Ovary (tissue), 9 donors: Measurements from ENCODE around the gene IP6K3. TPM values are rescaled to one million over a fixed set of nuclear protein-coding genes. Genes with fewer than 3 reads are reported as not detected.

ENCODE experiments used
- DNase-seq, 5 donors: peaks; one replicate each; pipeline ENCODE4 v3.0.0-alpha.2; 2019 to 2020
- H3K27ac ChIP-seq, 2 donors: fragments of 200-600 bp; one replicate each; pipeline versions ENCODE4 v1.5.1 to v1.8.0; 2019 to 2022
- H3K27me3 ChIP-seq: fragments of 200-600 bp; one replicate; pipeline ENCODE4 v1.8.0; 2022
- H3K36me3 ChIP-seq: fragments of 200-600 bp; sonication (generic); one replicate; pipeline ENCODE4 v1.5.1; 2019
- H3K4me1 ChIP-seq: one replicate; pipeline ENCODE4 v1.8.1; 2013; ENCODE audit warnings: mild to moderate bottlenecking, moderate library complexity; ENCODE audit not compliant: insufficient read depth
- H3K4me3 ChIP-seq: fragments of 200-600 bp; sonication (generic); one replicate; pipeline ENCODE4 v1.5.1; 2017
- H3K9me3 ChIP-seq, 2 donors: fragments of 200-600 bp in 1 of 2; sonication (generic) in 1 of 2; one replicate each; pipeline versions ENCODE4 v1.5.1 to v1.8.1; 2013 to 2019; ENCODE audit warnings: mild to moderate bottlenecking in 1 of 2, moderate library complexity in 1 of 2
- EP300 ChIP-seq: sonication (generic); formaldehyde crosslinking; IDR thresholded peaks from one replicate; pipeline ENCODE4 v1.6.1; 2017; ENCODE audit warnings: antibody characterized with exemption
- POLR2A ChIP-seq: fragments of 450-650 bp; IDR thresholded peaks from one replicate; pipeline ENCODE4 v1.6.1; 2017; ENCODE audit warnings: antibody characterized with exemption, mild to moderate bottlenecking, moderate library complexity
- WGBS, 3 donors: extraction: QIAGEN DNeasy Blood & Tissue Kit in 1 of 3; methylation state at CpG; one replicate each; pipeline versions ENCODE4 v1.1.5 to v1.1.7; 2013 to 2017; 5-methylcytosine and 5-hydroxymethylcytosine counted together
- intact Hi-C, 4 donors: fragments of 100-400 bp; cut with DNase I; formaldehyde crosslinking; loops; one replicate each; pipeline versions ENCODE4 v1.11.0 to v1.15.1; 2022 to 2023
- polyA plus RNA-seq, 2 donors: library from polyadenylated mRNA; stranded (reverse); fragments of 200-250 nt in 1 of 2; fragments of 350-450 nt in 1 of 2; fragmentation: Illumina TruSeq in 1 of 2; extraction: RNeasy Lipid Tissue Mini Kit (QIAGEN cat#74804) in 1 of 2; gene quantifications; one replicate each; pipeline ENCODE4 v1.2.3, GENCODE V29; 2013 to 2014
- total RNA-seq, 7 donors: library from RNA; depleted of rRNA in 2 of 7; stranded (reverse); fragments of >200 nt in 2 of 7; fragmentation: NEBNext Ultra II Directional in 3 of 7; extraction: Animal tissue kit (Norgen Biotek cat#: 25700) in 3 of 7; gene quantifications; one replicate each; pipeline versions ENCODE4 v1.1.0 to v1.2.4, GENCODE V29; 2016 to 2023
- TF ChIP-seq, protein P1 (sequence below), 3 donors: fragments of 450-650 bp in 2 of 3; fragments of 200-600 bp in 1 of 3; IDR thresholded peaks; one replicate each; pipeline versions ENCODE4 v1.5.1 to v1.8.0; 2016 to 2022; ENCODE audit warnings: antibody characterized with exemption in 3 of 3, mild to moderate bottlenecking in 1 of 3
- donor health status: DM: no; HTN: no; CAD: no; lungs with moderate emphysema.
- donor health status: DM: no; HTN: no; CAD: no.
- donor health status: Bipolar disorder and iron deficiency.
- donor health status: DM: yes; HTN: yes; CAD: no.
- donor health status: DM: no; HTN: no; CAD: no.
- donor health status: DM: yes; HTN: yes; CAD: no.

The IP6K3 gene
- total and polyA plus RNA-seq, 9 donors = 0.11 to 1.1 (median 0.30) TPM; not detected in 2

DNA sequence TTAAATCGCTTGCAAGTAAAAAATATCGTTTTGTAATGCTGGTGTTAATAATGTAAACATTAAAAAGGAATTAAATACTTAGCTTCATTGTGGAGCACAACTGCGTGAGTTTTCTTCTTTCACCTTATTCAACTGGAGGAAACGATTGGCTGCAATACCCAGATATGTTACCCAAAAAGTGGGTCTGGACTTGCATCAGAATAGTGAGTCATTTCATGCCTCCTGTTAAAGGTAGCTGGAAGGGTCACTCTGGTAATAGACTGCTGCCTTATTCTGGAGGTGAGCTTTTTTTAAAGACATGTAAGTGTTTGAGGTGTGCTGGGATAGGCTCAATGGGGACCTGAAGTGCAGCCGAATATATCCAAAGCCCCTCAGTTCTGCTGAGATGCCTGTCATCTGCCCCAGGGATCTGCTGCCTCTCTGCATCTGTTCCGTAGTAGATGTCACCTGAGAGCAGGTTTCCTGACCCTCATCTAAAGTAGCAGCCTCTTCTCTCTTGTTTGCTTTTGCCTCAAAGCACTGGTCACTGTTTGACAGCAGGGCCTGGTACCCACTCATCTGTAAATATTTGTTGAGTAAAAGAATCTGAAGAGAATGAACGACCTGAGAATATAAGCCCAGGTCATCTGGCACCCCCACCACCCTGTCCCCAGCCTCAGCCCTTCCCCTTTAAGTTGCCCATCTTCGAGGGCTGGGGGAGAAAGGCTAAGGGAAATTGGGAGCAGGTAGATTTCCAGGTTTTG, 29.6 kb downstream of the IP6K3 start:
- H3K36me3 ChIP-seq = no peaks in the 10 kb centered on the region
- H3K4me3 ChIP-seq = no peak overlapping the region
- 84 to 85% (median 85%) methylated on average over 8 of the region's 8 CpGs for WGBS, 3 donors
- DNase-seq = no peak
- intact Hi-C loops = loop anchor here in 2 of 4 donors (10.0 kb wide), 1 partner anchor 438 kb away; no protein-coding TSS in a partner anchor
- H3K27ac ChIP-seq = no peak overlapping the region
- no peaks in the 10 kb centered on the region for H3K27me3 ChIP-seq
- no peak for TF ChIP-seq EP300
- TF ChIP-seq POLR2A = no peak
- TF ChIP-seq, protein P1, sequence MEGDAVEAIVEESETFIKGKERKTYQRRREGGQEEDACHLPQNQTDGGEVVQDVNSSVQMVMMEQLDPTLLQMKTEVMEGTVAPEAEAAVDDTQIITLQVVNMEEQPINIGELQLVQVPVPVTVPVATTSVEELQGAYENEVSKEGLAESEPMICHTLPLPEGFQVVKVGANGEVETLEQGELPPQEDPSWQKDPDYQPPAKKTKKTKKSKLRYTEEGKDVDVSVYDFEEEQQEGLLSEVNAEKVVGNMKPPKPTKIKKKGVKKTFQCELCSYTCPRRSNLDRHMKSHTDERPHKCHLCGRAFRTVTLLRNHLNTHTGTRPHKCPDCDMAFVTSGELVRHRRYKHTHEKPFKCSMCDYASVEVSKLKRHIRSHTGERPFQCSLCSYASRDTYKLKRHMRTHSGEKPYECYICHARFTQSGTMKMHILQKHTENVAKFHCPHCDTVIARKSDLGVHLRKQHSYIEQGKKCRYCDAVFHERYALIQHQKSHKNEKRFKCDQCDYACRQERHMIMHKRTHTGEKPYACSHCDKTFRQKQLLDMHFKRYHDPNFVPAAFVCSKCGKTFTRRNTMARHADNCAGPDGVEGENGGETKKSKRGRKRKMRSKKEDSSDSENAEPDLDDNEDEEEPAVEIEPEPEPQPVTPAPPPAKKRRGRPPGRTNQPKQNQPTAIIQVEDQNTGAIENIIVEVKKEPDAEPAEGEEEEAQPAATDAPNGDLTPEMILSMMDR (IDR thresholded peaks at IDR 0.05) = no peak
- H3K9me3 ChIP-seq = no peaks in the 10 kb centered on the region
- H3K4me1 ChIP-seq = no peaks in the 10 kb centered on the region

DNA sequence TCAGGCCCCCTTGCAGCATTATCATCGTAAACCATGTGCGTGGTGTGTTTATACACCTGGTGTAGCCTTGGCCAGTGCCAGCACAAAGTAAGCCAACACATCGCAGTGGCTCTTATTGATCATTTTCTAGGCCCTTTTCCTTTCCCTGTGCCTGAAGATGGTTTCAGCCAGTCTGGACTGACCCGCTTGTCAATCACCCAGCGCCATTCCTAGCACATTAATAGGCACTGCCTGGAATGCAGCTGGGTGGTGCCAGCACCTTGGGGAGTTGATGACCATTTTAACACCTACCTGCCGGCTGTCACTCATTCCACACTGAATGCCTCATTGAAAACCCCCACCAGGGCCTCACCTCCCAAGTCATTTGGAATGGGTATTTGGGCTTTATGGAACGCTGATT, 30.3 kb downstream of the IP6K3 start:
- DNase-seq = no peak
- H3K4me3 ChIP-seq = no peak overlapping the region
- no peak overlapping the region for H3K27ac ChIP-seq
- 73 to 95% (median 90%) methylated on average over 7 of the region's 7 CpGs for WGBS, 3 donors
- H3K4me1 ChIP-seq = no peaks in the 10 kb centered on the region
- H3K27me3 ChIP-seq = no peaks in the 10 kb centered on the region
- TF ChIP-seq, protein P1 (IDR thresholded peaks at IDR 0.05) = no peak
- no peak for TF ChIP-seq POLR2A
- no peak for TF ChIP-seq EP300
- H3K36me3 ChIP-seq = no peaks in the 10 kb centered on the region
- intact Hi-C loops = loop anchor here in 2 of 4 donors (10.0 kb wide), 1 partner anchor 438 kb away; no protein-coding TSS in a partner anchor
- no peaks in the 10 kb centered on the region for H3K9me3 ChIP-seq

DNA sequence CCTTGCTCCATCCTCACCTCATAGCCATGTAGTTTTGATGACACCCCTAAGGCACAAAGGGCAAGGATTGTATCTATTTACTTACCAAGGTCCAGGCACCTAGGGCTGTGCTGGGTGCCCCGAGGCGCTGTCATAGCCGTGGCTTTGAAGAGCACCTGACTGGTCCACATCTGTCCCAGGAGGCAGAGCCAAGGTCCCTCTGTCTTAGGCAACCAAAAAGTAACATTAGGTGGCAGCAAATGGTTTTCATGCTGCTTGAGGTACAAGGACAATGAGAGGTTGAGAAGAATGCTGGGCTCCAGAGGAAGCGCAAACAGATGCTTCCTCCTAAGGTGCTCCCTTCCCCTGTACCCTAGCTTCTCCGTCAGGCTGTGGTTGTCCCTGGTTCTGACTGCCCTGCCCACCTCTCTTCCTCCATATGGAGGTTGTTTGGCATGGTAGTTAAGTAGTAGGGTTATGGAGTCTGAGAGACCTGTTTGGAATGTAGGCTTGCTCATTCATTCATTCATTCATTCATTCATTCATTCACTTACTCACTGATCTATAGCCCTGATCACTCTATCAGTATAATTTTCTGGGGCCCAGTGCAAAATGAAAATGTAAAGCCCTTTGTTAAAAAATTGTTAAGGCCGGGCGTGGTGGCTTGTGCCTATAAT, 32.2 kb downstream of the IP6K3 start:
- Histone ChIP-seq H3K27me3 (no peaks in the 10 kb centered on the region), H3K9me3 (no peaks in the 10 kb centered on the region), H3K27ac (no peak overlapping the region), H3K4me3 (no peak overlapping the region), H3K4me1 (peaks cover 4% of the 10 kb centered on the region), H3K36me3 (no peaks in the 10 kb centered on the region)
- 89 to 95% (median 90%) methylated on average over 7 of the region's 7 CpGs for WGBS, 3 donors
- intact Hi-C loops = loop anchor here in 2 of 4 donors (10.0 kb wide), 1 partner anchor 440 kb away; no protein-coding TSS in a partner anchor
- DNase-seq = no peak
- TF ChIP-seq, protein P1 (IDR thresholded peaks at IDR 0.05) = no peak
- TF ChIP-seq EP300 (no peak), POLR2A (no peak)

DNA sequence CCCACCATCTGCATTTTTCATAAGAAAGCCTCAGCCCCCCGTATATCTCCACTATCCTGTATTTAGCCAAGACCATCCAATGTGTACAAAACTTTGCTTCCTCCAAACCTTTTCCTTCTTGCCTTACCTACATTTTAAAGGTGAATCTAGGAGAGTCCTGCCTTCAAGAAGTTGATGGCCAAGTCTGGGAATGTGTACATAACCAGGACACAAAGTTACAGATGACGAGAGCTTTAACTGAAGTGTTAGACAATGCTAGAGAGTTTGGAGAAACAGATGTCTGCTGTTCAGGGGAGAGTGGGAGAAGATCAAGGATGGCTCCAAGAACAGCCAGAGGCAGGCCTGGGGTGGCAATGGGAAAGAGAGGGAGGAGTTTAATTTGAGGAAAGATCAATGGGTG, 32.9 kb downstream of the IP6K3 start:
- WGBS, 3 donors = 67 to 93% (median 87%) methylated on average over 2 of the region's 2 CpGs
- DNase-seq = no peak
- intact Hi-C loops = loop anchor here in 2 of 4 donors (10.0 kb wide), 1 partner anchor 441 kb away; no protein-coding TSS in a partner anchor

More for the DNA sequence above, 32.9 kb downstream of the IP6K3 start:
- H3K36me3 ChIP-seq = no peaks in the 10 kb centered on the region
- H3K27me3 ChIP-seq = no peaks in the 10 kb centered on the region
- no peaks in the 10 kb centered on the region for H3K9me3 ChIP-seq
- no peak overlapping the region for H3K4me3 ChIP-seq
- TF ChIP-seq, protein P1 (IDR thresholded peaks at IDR 0.05) = no peak
- no peak for TF ChIP-seq EP300
- no peak overlapping the region for H3K27ac ChIP-seq
- peaks cover 4% of the 10 kb centered on the region for H3K4me1 ChIP-seq
